Thyroid gland (tissue), 4 donors: ENCODE data around the gene CCDC192. TPM values are rescaled to one million over a fixed set of nuclear protein-coding genes. Genes with fewer than 3 reads are reported as not detected.
A peak's percentile ranks its signal among the peaks of the same experiment; 100 is the strongest.

Source experiments
- DNase-seq, 2 donors: peaks; one replicate each; pipeline ENCODE4 v3.0.0-alpha.2; 2019
- H3K27ac ChIP-seq, 3 donors: fragments of 200-600 bp; sonication (generic); 1 replicate in 2 of 3; 2 replicates in 1 of 3; pipeline ENCODE4 v1.5.1; 2016 to 2019; ENCODE audit warnings: mild to moderate bottlenecking in 1 of 3, moderate library complexity in 1 of 3
- H3K27me3 ChIP-seq: fragments of 200-600 bp; sonication (generic); one replicate; pipeline ENCODE4 v1.5.1; 2019
- H3K36me3 ChIP-seq, 2 donors: fragments of 200-600 bp; sonication (generic); one replicate each; pipeline ENCODE4 v1.5.1; 2016 to 2019
- H3K4me1 ChIP-seq, 2 donors: fragments of 200-600 bp; sonication (generic); one replicate each; pipeline ENCODE4 v1.5.1; 2017 to 2019
- H3K4me3 ChIP-seq, 3 donors: fragments of 200-600 bp; sonication (generic); replicated peaks in 1 of 3; 1 replicate in 2 of 3; 2 replicates in 1 of 3; pipeline ENCODE4 v1.5.1; 2016; ENCODE audit warnings: mild to moderate bottlenecking in 1 of 3
- H3K9me3 ChIP-seq: fragments of 200-600 bp; sonication (generic); one replicate; pipeline ENCODE4 v1.5.1; 2017
- POLR2A ChIP-seq, 2 donors: fragments of 450-650 bp; IDR thresholded peaks; one replicate each; pipeline ENCODE4 v1.6.1; 2017; ENCODE audit warnings: antibody characterized with exemption in 2 of 2, mild to moderate bottlenecking in 2 of 2, moderate library complexity in 1 of 2
- WGBS, 2 donors: methylation state at CpG; one replicate each; pipeline ENCODE4 v1.1.5; 2017; 5-methylcytosine and 5-hydroxymethylcytosine counted together
- intact Hi-C: fragments of 100-400 bp; cut with DNase I; formaldehyde crosslinking; loops from one replicate; pipeline ENCODE4 v1.15.1; 2023
- total RNA-seq, 4 donors: library from RNA; depleted of rRNA; stranded (reverse); fragments of >200 nt; gene quantifications; one replicate each; pipeline ENCODE4 v1.2.3, GENCODE V29; 2016
- TF ChIP-seq, protein P1 (sequence below), 6 experiments: fragments of 200-600 bp in 3 of 6; fragments of 450-650 bp in 3 of 6; sonication (generic) in 3 of 6; IDR thresholded peaks; one replicate each; pipeline ENCODE4 v1.5.1; 2016 to 2019; ENCODE audit warnings: antibody characterized with exemption in 6 of 6, mild to moderate bottlenecking in 2 of 6, inconsistent platforms in 1 of 6, moderate library complexity in 1 of 6

The CCDC192 gene
- total RNA-seq, 4 donors from 2014 or later, result 1.3 TPM; not detected in 3

DNA sequence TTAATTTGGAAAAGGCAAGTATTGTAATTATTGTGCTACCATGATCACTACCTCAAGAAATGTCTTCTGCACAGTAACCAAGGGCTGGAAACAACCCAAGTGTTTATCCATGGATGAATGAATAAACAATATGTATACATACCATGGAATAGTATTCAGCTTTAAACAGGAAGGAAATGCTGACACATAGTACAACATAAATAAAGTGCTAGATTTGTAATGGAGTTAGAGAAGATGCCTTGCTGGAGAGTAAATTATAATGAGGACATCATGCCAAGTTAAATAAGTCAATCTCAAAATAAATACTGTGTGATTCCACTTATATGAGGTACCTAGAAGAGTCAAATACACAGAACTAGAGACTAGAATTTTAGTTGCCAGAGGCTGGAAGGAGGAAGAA lies 160.0 kb downstream of the CCDC192 start:
- no peak overlapping the region for H3K4me3 ChIP-seq
- no peaks in the 10 kb centered on the region for H3K36me3 ChIP-seq
- no peaks in the 10 kb centered on the region for H3K9me3 ChIP-seq
- H3K4me1 ChIP-seq, result no peaks in the 10 kb centered on the region
- intact Hi-C loops, result no loop called here
- H3K27ac ChIP-seq, result no peak overlapping the region
- TF ChIP-seq, protein P1, sequence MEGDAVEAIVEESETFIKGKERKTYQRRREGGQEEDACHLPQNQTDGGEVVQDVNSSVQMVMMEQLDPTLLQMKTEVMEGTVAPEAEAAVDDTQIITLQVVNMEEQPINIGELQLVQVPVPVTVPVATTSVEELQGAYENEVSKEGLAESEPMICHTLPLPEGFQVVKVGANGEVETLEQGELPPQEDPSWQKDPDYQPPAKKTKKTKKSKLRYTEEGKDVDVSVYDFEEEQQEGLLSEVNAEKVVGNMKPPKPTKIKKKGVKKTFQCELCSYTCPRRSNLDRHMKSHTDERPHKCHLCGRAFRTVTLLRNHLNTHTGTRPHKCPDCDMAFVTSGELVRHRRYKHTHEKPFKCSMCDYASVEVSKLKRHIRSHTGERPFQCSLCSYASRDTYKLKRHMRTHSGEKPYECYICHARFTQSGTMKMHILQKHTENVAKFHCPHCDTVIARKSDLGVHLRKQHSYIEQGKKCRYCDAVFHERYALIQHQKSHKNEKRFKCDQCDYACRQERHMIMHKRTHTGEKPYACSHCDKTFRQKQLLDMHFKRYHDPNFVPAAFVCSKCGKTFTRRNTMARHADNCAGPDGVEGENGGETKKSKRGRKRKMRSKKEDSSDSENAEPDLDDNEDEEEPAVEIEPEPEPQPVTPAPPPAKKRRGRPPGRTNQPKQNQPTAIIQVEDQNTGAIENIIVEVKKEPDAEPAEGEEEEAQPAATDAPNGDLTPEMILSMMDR (IDR thresholded peaks at IDR 0.05), result no peak
- no peaks in the 10 kb centered on the region for H3K27me3 ChIP-seq
- DNase-seq, result no peak

DNA sequence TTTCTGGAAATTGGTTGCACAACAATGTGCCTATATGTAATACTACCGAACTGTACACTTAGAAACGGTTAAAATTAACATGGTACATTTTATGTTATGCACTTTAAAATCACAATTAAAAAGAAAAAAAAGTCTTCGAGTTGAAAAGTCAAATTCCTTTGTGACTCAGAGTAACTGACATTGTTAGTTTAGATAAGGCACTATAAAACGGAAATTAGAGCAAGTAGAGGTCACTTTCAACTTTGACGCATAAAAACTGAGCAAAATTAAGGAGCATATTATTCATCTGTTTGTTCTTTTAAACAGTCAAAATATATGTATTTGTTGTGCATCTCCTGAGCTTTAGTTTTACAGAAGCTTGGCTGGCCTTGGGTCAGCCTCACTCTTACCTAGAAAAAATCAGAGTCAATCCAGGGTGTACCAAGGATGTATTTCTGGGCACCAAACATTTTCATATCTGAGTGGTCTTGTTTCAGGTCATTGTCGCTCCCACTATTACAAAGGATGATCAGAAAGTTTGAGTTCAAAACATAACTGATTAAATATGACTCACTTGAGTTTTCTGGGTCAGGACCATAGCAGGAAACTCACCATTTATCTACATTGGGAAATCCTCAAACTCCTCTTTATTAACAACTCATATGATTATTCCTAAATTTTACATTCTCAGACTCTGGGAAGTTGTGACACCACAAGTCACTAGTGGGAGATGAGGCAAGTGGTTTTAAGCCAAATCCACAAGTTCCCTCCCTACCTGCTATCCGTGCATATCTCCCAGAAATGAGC lies 160.6 kb downstream of the CCDC192 start:
- intact Hi-C loops, result no loop called here
- H3K4me1 ChIP-seq, result no peaks in the 10 kb centered on the region
- no peaks in the 10 kb centered on the region for H3K36me3 ChIP-seq
- no peak overlapping the region for H3K4me3 ChIP-seq
- DNase-seq, result no peak
- 77 to 86% methylated on average over 7 of the region's 7 CpGs for WGBS, 2 donors
- no peak for TF ChIP-seq POLR2A (IDR thresholded peaks at IDR 0.05)
- TF ChIP-seq, protein P1 (IDR thresholded peaks at IDR 0.05), result no peak
- no peaks in the 10 kb centered on the region for H3K9me3 ChIP-seq
- no peaks in the 10 kb centered on the region for H3K27me3 ChIP-seq
- H3K27ac ChIP-seq, result no peak overlapping the region

DNA sequence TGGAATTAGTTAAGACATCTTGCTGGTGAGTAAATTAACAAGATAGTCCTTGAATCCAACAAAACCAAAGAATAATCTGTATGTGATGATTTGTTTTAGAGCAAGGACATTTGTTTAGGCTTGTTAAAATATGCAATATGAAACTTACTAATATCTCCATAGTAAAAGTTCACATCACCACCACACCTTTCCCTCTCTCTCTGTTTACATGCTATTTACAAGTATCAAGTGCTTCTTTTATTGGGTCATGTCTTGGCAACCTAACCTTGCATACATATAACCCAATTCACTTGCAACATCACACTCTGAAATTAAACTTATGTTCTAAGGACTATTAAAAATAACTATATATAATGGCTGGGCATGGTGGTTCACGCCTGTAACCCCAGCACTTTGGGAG lies 161.3 kb downstream of the CCDC192 start:
- no peak for DNase-seq
- H3K36me3 ChIP-seq, result no peaks in the 10 kb centered on the region
- intact Hi-C loops, result no loop called here
- H3K9me3 ChIP-seq, result no peaks in the 10 kb centered on the region
- H3K4me3 ChIP-seq, result no peak overlapping the region
- no peaks in the 10 kb centered on the region for H3K27me3 ChIP-seq
- no peak overlapping the region for H3K27ac ChIP-seq
- 96 to 97% methylated on average over 1 of the region's 1 CpG for WGBS, 2 donors
- TF ChIP-seq, protein P1 (IDR thresholded peaks at IDR 0.05), result no peak
- no peak for TF ChIP-seq POLR2A (IDR thresholded peaks at IDR 0.05)
- H3K4me1 ChIP-seq, result no peaks in the 10 kb centered on the region

DNA sequence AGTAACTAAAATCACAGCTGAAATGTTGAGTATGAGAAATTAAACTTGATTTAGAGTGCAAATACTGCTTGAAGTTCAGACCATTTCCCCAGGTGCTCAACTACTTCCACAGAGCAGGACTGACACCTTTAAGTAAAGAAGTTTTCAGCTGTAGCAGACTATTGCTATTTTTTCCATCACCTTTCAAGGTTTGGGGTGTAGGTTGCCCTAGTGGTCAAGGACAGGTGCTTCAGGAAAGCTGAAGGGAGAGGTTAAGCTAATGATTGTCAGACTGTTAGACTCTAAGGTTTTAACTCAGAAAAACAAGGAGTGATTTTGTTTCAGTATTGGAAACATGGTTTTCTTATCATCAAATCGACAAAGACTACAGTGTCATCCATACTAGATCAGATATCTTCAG lies 162.1 kb downstream of the CCDC192 start:
- Histone ChIP-seq H3K36me3 (no peaks in the 10 kb centered on the region), H3K9me3 (no peaks in the 10 kb centered on the region), H3K27me3 (no peaks in the 10 kb centered on the region), H3K27ac (no peak overlapping the region), H3K4me1 (no peaks in the 10 kb centered on the region), H3K4me3 (no peak overlapping the region)
- WGBS, 2 donors, result 84 to 86% methylated on average over 1 of the region's 1 CpG
- TF ChIP-seq POLR2A (IDR thresholded peaks at IDR 0.05), result no peak
- TF ChIP-seq, protein P1 (IDR thresholded peaks at IDR 0.05), result no peak
- intact Hi-C loops, result no loop called here
- no peak for DNase-seq

DNA sequence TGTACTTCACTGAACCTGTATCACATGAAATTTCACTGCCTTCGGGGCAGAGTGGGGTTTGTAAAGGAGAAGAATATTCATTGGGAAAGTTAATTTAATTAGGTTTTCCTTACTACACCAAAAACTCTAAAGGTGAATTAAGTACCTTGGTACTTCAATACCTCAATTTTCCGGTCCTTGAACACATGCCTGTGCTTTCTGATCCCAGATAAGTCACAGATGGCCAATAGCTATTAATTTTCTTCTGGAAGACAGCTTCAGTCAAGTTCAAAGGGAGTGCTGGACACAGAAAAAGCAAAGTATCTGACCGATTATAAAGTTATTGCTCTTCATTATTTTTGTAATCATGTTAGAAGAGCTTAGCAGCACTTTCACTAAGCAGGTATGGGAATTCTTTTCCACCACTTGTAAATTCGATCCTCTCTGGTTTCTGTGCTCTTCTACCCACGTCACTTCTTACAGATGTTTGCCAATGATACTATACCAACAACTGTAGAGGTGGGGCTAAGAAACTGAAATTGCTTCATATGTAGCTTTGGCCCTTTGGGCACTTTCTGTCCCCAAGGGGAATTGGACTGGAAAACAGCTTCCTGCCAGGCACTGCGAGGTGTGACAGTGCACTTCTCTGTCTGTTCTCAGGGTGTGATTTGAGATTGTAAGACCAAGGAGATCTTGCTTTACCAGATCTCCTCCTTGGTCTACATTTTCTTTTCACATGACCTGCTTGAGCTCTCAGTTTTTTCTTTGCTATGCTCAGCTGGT lies 164.0 kb downstream of the CCDC192 start:
- TF ChIP-seq, protein P1 (IDR thresholded peaks at IDR 0.05), result no peak
- no peak for TF ChIP-seq POLR2A (IDR thresholded peaks at IDR 0.05)
- no peak overlapping the region for H3K27ac ChIP-seq
- peaks cover 0 to 8% of the 10 kb centered on the region in 2 donors for H3K4me1 ChIP-seq
- no peaks in the 10 kb centered on the region for H3K36me3 ChIP-seq
- no peaks in the 10 kb centered on the region for H3K27me3 ChIP-seq
- intact Hi-C loops, result no loop called here
- DNase-seq, result peak in 1 of 2 donors; percentile 3
- WGBS, 2 donors, result 48 to 49% methylated on average over 6 of the region's 6 CpGs
- no peak overlapping the region for H3K4me3 ChIP-seq
- no peaks in the 10 kb centered on the region for H3K9me3 ChIP-seq
